ENCODE data around the gene FGF2.

The FGF2 gene

DNA sequence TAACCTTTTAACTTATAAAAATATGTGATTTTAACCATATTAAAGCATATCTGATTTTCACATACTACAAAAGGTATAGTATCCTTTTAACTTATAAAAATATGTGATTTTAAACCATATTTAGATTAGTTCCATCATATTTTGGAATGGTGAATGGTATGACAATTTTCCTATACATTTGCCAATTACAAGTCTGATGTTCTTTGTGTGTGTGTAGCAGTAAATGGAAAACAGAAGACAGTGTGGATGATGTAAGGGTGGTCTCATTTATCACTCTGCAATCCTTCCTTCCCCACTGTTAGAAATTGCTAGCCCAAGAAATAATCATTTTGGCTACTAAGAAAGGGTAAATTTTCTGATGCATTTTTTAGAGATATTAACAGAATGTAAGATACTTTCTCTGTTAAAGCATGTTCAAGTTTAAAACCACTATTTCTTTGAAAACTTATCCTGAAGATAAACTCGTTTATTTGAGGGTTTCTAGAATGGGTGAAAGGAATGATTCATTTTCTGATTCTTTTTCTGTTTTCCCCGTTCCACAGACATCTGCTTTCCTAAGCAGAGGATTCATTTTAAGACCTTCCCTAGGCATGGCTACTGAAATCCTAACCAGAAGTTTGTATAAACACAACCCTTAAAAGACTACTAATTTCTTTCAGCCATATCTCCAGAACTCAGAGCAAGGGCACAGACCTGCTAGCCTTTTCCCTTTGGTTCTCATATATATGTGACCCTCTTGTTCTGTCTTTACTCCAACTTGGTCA lies 74.8 kb downstream of the FGF2 start:
- TF ChIP-seq ZNF658 (tag by site-specific recombination; IDR thresholded peaks at IDR 0.05) (no peak), ZSCAN30 (tag by site-specific recombination; IDR thresholded peaks at IDR 0.05) (no peak), ZNF211 (tag by site-specific recombination; IDR thresholded peaks at IDR 0.05; ENCODE audit: low read depth) (no peak), SP2 (tag by site-specific recombination; IDR thresholded peaks at IDR 0.05) (no peak), ZNF571 (tag by site-specific recombination; IDR thresholded peaks at IDR 0.05) (no peak), ZBTB1 (tag by site-specific recombination; IDR thresholded peaks at IDR 0.05) (no peak), ZNF473 (tag by site-specific recombination; IDR thresholded peaks at IDR 0.05) (no peak), YY2 (tag by site-specific recombination; IDR thresholded peaks at IDR 0.05) (no peak), PBX3 (CRISPR knock-in tag; IDR thresholded peaks at IDR 0.05) (no peak)
- H3K36me3 ChIP-seq (ENCODE audit: control insufficient read depth in 2 of 2, insufficient read depth in 1 of 2, low read length in 2 of 2), result peaks cover 0 to under 1% of the 10 kb centered on the region in 2 experiments; a peak in 2 of 3 replicates
- POLR2A ChIA-PET, result no interaction called here
- no peak overlapping the region for H3K4me3 ChIP-seq (ENCODE audit: low read depth, low read length)
- H3K4me1 ChIP-seq (ENCODE audit: control insufficient read depth, insufficient read depth, low read length), result no peaks in the 10 kb centered on the region
- no peak overlapping the region for H3K27ac ChIP-seq (ENCODE audit: extremely low read depth, low read depth, low read length)
- CTCF ChIA-PET, result no interaction called here
- no peaks in the 10 kb centered on the region for H3K9me3 ChIP-seq (ENCODE audit: control insufficient read depth, insufficient read depth, low read depth, low read length)

DNA sequence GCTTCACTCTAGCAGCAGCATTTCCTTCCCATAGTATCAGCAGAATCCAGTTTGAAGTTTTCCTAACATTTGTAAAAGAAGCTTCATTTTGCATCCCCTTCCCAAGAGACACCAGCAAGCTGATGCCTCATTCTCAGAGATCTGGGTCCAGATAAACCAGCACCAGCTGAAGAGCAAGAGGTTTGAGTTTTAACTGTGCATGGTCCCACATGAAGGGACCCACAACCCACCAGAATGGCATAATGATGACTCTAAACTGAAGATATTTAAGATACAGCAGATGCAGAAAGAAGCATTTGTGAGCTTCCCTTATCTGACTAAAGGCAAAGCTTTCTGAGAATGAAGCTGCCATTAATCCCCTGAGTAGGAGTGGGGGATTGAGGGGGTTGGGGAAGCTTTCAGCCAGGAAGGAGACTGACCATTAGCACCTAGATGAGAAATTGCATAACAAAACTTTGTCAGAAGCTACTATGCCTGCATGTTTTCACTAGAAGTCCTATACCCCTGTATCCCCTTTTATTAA lies 77.2 kb downstream of the FGF2 start:
- Histone ChIP-seq H3K4me1 (ENCODE audit: control insufficient read depth, insufficient read depth, low read length) (no peaks in the 10 kb centered on the region), H3K36me3 (ENCODE audit: control insufficient read depth in 2 of 2, insufficient read depth in 1 of 2, low read length in 2 of 2) (no peaks in the 10 kb centered on the region), H3K4me3 (ENCODE audit: low read depth, low read length) (no peak overlapping the region), H3K9me3 (ENCODE audit: control insufficient read depth, insufficient read depth, low read depth, low read length) (no peaks in the 10 kb centered on the region), H3K27ac (ENCODE audit: extremely low read depth, low read depth, low read length) (no peak overlapping the region)
- CTCF ChIA-PET, result interaction anchor here (0.8 to 1.1 kb wide), 3 partner anchors 11 to 301 kb away, joined by 3 to 5 read pairs (median 4); no protein-coding TSS in a partner anchor
- no peak for TF ChIP-seq ZNF623 (tag by site-specific recombination; IDR thresholded peaks at IDR 0.05)
- TF ChIP-seq, protein P1, sequence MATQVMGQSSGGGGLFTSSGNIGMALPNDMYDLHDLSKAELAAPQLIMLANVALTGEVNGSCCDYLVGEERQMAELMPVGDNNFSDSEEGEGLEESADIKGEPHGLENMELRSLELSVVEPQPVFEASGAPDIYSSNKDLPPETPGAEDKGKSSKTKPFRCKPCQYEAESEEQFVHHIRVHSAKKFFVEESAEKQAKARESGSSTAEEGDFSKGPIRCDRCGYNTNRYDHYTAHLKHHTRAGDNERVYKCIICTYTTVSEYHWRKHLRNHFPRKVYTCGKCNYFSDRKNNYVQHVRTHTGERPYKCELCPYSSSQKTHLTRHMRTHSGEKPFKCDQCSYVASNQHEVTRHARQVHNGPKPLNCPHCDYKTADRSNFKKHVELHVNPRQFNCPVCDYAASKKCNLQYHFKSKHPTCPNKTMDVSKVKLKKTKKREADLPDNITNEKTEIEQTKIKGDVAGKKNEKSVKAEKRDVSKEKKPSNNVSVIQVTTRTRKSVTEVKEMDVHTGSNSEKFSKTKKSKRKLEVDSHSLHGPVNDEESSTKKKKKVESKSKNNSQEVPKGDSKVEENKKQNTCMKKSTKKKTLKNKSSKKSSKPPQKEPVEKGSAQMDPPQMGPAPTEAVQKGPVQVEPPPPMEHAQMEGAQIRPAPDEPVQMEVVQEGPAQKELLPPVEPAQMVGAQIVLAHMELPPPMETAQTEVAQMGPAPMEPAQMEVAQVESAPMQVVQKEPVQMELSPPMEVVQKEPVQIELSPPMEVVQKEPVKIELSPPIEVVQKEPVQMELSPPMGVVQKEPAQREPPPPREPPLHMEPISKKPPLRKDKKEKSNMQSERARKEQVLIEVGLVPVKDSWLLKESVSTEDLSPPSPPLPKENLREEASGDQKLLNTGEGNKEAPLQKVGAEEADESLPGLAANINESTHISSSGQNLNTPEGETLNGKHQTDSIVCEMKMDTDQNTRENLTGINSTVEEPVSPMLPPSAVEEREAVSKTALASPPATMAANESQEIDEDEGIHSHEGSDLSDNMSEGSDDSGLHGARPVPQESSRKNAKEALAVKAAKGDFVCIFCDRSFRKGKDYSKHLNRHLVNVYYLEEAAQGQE (tag by site-specific recombination; IDR thresholded peaks at IDR 0.05), result no peak
- TF ChIP-seq KLF7 (tag by site-specific recombination; IDR thresholded peaks at IDR 0.05; ENCODE audit: borderline replicate concordance), result no peak
- TF ChIP-seq HOXA7 (CRISPR knock-in tag; IDR thresholded peaks at IDR 0.05; ENCODE audit: borderline replicate concordance), result no peak
- TF ChIP-seq ZXDB (tag by site-specific recombination; IDR thresholded peaks at IDR 0.05), result no peak
- TF ChIP-seq ZNF558 (tag by site-specific recombination; IDR thresholded peaks at IDR 0.05), result no peak
- no peak for TF ChIP-seq ZFP41 (tag by site-specific recombination; IDR thresholded peaks at IDR 0.05; ENCODE audit: borderline replicate concordance)
- no peak for TF ChIP-seq ZNF830 (tag by site-specific recombination; IDR thresholded peaks at IDR 0.05; ENCODE audit: low read depth)
- no peak for TF ChIP-seq ZNF248 (tag by site-specific recombination; IDR thresholded peaks at IDR 0.05)
- TF ChIP-seq, protein P2, sequence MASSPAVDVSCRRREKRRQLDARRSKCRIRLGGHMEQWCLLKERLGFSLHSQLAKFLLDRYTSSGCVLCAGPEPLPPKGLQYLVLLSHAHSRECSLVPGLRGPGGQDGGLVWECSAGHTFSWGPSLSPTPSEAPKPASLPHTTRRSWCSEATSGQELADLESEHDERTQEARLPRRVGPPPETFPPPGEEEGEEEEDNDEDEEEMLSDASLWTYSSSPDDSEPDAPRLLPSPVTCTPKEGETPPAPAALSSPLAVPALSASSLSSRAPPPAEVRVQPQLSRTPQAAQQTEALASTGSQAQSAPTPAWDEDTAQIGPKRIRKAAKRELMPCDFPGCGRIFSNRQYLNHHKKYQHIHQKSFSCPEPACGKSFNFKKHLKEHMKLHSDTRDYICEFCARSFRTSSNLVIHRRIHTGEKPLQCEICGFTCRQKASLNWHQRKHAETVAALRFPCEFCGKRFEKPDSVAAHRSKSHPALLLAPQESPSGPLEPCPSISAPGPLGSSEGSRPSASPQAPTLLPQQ (tag by site-specific recombination; IDR thresholded peaks at IDR 0.05), result no peak
- no peak for TF ChIP-seq GLI4 (tag by site-specific recombination; IDR thresholded peaks at IDR 0.05)
- TF ChIP-seq ZNF747 (tag by site-specific recombination; IDR thresholded peaks at IDR 0.05), result no peak
- no peak for TF ChIP-seq ZNF175 (tag by site-specific recombination; IDR thresholded peaks at IDR 0.05)
- POLR2A ChIA-PET, result no interaction called here

All from HEK293 (cell line).